Epithelial cell of esophagus (primary cell): Measurements from ENCODE around the gene MYCN.

Source experiments
- DNase-seq: peaks from one replicate; pipeline ENCODE4 v3.0.0; 2010; ENCODE audit warnings: low read depth
- H3K4me3 ChIP-seq: 2 replicates; pipeline ENCODE4 v1.5.1; 2011; ENCODE audit warnings: mild to moderate bottlenecking, low read length, control low read depth
- TF ChIP-seq, protein P1 (sequence below): IDR thresholded peaks from 2 replicates; pipeline ENCODE4 v1.5.1; 2011; ENCODE audit warnings: low read depth, mild to moderate bottlenecking, low read length, control low read depth, inconsistent platforms; ENCODE audit not compliant: insufficient read depth; ENCODE audit errors: missing control alignments

MYCN gene

DNA sequence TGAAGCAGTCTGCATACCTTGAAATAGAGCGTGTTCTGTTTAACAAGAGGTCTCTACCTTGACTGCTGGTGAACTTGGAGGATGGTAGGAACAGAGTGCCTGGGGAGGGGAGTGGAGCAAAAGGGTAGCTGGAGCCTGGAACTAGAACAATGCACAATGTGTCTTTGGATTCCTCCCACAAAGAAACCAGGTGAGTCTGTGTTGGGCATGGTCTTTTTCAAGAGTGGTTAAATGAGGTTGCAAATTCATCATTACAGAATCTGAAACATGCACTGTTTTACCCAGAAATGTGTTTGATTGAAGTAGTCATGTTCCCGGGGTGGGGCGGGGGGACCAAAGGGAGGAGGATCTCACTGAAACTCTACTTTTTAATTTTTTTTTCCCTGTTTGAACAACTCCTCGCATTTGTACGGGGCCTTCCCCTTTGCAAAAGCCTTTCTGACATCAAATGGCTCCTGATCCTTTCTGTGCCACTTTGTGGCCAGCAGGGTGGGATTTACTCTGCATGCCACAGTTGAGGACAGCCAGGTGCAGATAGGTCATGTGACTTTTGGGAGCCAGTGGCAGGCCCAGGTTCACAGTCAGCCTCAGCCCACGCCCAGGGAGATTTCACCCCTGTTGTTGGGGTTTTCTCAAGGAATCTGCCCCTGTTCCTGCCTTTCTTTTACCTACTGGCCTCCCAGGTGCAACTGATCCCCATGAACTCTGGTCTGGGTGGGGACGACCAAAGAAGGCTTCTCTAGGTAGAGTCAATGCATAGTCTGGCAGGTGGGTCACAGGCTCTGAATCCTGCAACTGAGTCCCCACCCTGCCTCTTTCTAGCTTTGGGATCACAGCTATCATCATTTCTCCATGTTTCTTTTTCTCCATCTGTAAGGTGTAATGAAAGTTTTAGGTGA, 28.2 kb downstream of the MYCN start:
- TF ChIP-seq, protein P1, sequence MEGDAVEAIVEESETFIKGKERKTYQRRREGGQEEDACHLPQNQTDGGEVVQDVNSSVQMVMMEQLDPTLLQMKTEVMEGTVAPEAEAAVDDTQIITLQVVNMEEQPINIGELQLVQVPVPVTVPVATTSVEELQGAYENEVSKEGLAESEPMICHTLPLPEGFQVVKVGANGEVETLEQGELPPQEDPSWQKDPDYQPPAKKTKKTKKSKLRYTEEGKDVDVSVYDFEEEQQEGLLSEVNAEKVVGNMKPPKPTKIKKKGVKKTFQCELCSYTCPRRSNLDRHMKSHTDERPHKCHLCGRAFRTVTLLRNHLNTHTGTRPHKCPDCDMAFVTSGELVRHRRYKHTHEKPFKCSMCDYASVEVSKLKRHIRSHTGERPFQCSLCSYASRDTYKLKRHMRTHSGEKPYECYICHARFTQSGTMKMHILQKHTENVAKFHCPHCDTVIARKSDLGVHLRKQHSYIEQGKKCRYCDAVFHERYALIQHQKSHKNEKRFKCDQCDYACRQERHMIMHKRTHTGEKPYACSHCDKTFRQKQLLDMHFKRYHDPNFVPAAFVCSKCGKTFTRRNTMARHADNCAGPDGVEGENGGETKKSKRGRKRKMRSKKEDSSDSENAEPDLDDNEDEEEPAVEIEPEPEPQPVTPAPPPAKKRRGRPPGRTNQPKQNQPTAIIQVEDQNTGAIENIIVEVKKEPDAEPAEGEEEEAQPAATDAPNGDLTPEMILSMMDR: no peak
- DNase-seq: no peak
- no peak overlapping the region for H3K4me3 ChIP-seq

DNA sequence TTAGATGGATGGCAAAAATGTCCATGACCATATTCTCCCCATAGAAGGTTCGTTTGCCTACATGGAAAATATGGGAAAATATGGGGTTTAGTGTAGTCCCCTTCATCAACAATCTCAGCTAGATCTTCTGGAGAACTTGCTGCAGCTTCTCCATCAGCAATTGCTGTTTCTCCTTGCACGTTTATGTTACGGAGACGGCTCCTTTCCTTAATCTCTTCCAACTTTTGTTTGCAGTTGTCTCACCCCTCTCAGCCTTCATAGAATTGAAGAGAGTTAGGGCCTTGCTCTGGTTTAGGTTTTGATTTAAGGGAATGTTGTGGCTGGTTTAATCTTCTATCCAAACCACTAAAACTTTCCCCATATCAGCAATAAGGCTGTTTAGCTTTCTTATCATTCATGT, 28.9 kb downstream of the MYCN start:
- no peak overlapping the region for H3K4me3 ChIP-seq
- TF ChIP-seq, protein P1: no peak
- no peak for DNase-seq

DNA sequence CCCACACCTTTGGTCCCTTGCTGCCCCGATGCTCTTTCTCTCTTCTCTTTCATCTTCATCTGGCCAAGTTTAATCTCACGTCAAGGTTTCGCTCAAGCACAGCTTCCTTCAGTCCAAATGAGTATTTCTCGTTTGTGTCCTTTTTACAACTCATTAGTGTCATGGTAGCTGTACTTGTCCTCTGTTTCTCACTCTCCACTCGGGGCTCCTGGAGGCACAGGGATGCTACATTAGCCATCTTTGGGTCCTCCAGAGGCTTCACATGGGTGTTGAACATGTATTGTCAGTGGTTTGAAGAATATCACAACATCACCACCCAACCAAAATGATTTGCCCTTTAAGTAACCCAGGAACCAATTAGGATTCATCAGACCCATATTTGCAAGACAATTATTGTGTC, 30.4 kb downstream of the MYCN start:
- H3K4me3 ChIP-seq: no peak overlapping the region
- TF ChIP-seq, protein P1: no peak
- DNase-seq: no peak

DNA sequence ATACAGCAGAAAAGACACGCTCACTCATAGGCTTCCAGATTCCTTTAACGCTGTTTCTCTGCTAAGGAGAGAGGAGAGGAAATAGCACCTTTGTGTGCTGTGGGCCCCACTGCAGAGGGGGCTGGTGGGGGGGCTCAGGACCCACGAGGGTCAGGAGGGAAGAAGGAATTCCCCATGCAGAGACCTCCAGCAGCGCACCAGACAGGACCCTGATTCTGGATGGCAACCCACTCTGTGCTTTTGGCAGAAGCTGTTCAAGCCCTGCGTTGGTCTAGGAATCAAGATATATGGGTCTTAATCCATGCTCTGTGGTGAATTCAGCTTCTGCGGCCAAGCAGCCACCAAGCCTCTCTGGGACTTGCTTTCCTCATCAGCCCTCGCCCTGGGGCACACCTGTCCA, 31.0 kb downstream of the MYCN start:
- no peak for DNase-seq
- H3K4me3 ChIP-seq: no peak overlapping the region
- TF ChIP-seq, protein P1: no peak

DNA sequence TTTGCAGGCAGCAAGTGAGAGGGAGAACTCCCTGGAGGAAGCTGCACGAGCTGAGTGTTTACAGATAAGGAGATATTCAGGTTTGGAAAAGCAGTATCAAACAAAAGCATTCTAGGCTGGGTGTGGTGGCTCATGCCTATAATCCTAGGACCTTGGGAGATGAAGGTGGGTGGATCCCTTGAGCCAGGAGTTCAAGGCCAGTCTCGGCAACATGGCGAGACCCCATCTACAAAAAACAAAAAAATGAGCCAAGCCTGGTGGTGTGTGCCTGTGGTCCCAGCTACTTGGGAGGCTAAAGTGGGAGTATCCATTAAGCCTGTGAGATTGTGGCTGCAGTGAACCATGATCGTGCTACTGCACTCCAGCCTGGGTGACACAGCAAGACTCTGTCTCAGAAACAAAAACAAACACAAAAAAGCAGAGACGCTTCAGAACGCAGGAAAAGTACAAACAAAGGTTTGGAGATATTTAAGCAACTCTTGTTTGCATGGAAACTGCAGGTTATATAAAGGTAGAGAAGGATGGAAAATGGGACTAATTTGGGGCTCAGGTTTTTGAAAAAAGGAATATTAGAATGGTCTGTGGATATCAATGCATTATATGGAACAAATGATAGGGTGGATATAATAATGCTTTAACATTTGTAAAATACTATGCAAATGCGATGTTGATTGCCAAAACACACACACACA, 31.6 kb downstream of the MYCN start:
- no peak for DNase-seq
- no peak overlapping the region for H3K4me3 ChIP-seq

DNA sequence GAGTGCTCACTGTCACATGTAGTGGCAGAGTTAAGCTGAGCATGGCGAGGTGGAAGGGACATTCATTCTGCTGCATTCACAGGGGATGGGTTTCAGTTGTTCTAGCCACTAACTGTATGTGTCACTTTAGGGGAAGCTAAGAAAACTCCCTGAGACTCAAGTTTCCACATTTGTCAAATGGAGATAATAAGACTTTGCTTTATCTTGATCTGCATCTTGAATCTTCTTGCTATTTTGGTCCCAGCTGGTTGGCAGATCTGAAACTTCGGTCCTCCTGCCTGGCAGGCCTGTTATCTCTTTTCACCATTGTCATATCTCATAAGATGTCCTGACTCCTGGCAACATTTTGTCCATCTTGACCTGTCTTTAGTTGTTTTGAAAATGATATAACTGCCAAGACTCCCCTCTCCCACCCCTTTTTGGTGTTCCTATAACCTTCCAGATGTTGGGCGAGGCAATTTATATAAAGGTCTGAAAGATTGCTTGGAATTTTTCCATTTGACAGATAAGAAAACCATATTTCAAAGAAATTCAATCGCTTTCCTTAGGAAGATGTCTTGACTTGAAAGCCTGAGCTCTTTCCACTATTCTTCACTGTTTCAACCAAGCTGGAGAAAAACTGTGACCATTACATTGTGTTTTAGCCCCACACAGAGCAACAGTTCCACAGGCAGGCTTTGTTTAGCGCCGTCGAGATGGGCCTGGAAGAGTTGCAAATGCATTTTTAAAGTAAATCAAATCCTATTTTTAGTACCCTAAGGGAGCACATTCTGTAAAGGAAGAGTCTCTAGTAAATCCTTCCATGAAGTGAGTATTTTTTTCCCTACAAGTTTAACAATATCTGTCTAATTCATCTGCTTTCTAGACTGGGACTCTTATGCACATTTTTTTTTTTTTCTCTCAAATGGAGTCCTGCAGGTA, 33.4 kb downstream of the MYCN start:
- H3K4me3 ChIP-seq: no peak overlapping the region
- TF ChIP-seq, protein P1: no peak
- DNase-seq: no peak

More for the DNA sequence above, 31.6 kb downstream of the MYCN start:
- TF ChIP-seq, protein P1: no peak
